Measurements from ENCODE around the gene LYST. TPM values are rescaled to one million over a fixed set of nuclear protein-coding genes. Genes with fewer than 3 reads are reported as not detected.

LYST gene
- total and polyA plus RNA-seq, 2 of the 4 experiments (the other 2 are of a cell fraction): 2.2 to 7.2 TPM

DNA sequence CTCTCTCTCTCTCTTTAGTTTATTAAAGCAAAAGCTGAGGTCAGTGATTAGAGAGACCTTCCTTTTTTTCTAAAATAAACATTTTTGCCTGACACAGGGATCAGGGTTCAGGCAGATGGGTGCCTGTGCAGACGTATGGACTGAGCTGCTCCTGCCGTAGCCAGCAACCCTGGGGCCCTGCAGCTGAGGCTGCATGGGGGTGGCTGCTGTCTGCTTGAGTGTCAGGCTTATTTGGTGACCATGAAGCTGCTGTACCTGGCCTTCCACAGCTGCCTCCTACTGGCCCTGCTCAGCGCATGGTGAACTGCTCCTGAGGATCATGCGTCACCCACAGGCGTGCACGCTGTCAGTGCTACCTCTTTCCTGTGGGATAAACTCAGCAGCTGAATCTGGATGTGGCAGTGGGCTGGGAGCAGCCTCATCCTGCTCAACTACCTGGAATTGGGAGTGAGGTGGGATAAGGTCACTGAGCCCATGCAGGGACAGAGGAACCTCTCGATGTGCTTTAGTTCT lies 252.2 kb downstream of the LYST start:
- ChIA-PET CTCF (interaction anchor here (1.0 to 1.4 kb wide), 2 partner anchors 16 to 357 kb away, joined by 4 to 5 read pairs; no protein-coding TSS in a partner anchor), POLR2A (ENCODE audit: unreplicated experiment) (interaction anchor here (0.6 kb wide), 1 partner anchor 150 kb away, joined by 3 read pairs; no protein-coding TSS in a partner anchor)
- BruUV-seq (replicated peaks): no TSS peak
- dilution Hi-C loops (cut with HindIII; ENCODE audit: low sequenced_read_pairs, unreplicated experiment): no loop called here
- no peak overlapping the region for H3K4ac ChIP-seq (ENCODE audit: low read depth, low read length)
- no peak overlapping the region for H4K91ac ChIP-seq (ENCODE audit: insufficient read depth, low read depth, low read length)
- no peak overlapping the region for H2BK5ac ChIP-seq (ENCODE audit: low read depth, low read length, poor library complexity, severe bottlenecking)
- no peak overlapping the region for H3K18ac ChIP-seq (ENCODE audit: low read depth, low read length)
- H3K27me3 ChIP-seq (ENCODE audit: control insufficient read depth, insufficient read depth, low read length): no peaks in the 10 kb centered on the region; the same call in 1 of the 2 replicates
- no peak overlapping the region for H3K23ac ChIP-seq (ENCODE audit: low read depth, low read length)
- no peak overlapping the region for H2BK15ac ChIP-seq (ENCODE audit: low read depth, low read length)
- no peak overlapping the region for H3K4me2 ChIP-seq (ENCODE audit: low read depth, low read length)
- H3K79me1 ChIP-seq (ENCODE audit: low read depth in 1 of 2, low read length in 2 of 2): no peaks in the 10 kb centered on the region
- no peak overlapping the region for H2AK5ac ChIP-seq (ENCODE audit: low read depth, low read length)
- H2BK120ac ChIP-seq (ENCODE audit: low read depth, low read length): no peak overlapping the region
- intact Hi-C loops (cut with micrococcal nuclease): no loop called here
- no peak overlapping the region for H4K8ac ChIP-seq (ENCODE audit: low read depth in 2 of 2, low read length in 2 of 2)
- H3K9me3 ChIP-seq (ENCODE audit: control insufficient read depth, insufficient read depth, low read length): no peaks in the 10 kb centered on the region
- H3K14ac ChIP-seq (replicated peaks; ENCODE audit: low read depth, low read length): no peak overlapping the region
- DNase-seq (no peak), ATAC-seq (ENCODE audit: low read depth) (no peak)
- no peak overlapping the region for H3K4me3 ChIP-seq (ENCODE audit: insufficient read depth, low read depth, low read length)
- no peak overlapping the region for H4K5ac ChIP-seq (ENCODE audit: low read depth, low read length)
- no peaks in the 10 kb centered on the region for H3K36me3 ChIP-seq (ENCODE audit: control insufficient read depth, insufficient read depth, low read length)
- no peak overlapping the region for H3K56ac ChIP-seq (ENCODE audit: extremely low read depth, insufficient read depth, low read length)
- H3K27ac ChIP-seq (ENCODE audit: insufficient read depth, low read length): no peak overlapping the region
- H4K20me1 ChIP-seq (ENCODE audit: insufficient read depth, low read length): no peaks in the 10 kb centered on the region
- no peak overlapping the region for H2AK9ac ChIP-seq (replicated peaks; ENCODE audit: low read depth, low read length, poor library complexity)
- peaks cover 7% of the 10 kb centered on the region; the same call in 1 of the 2 replicates for H3K9me1 ChIP-seq (ENCODE audit: insufficient read depth, low read length)
- no peak overlapping the region for H3K9ac ChIP-seq (ENCODE audit: low read depth, low read length)
- no peak overlapping the region for H2AFZ ChIP-seq (replicated peaks; ENCODE audit: low read length, poor library complexity)
- peaks cover 10% of the 10 kb centered on the region for H3K4me1 ChIP-seq (ENCODE audit: control insufficient read depth, insufficient read depth, low read length)
- in situ Hi-C loops (cut with MboI; ENCODE audit: low sequenced_read_pairs): no loop called here
- no peak for TF ChIP-seq POLR2A (IDR thresholded peaks at IDR 0.05; ENCODE audit: low read depth, low read length)
- TF ChIP-seq FOS (IDR thresholded peaks at IDR 0.05; ENCODE audit: low read depth, low read length): no peak
- H2BK20ac ChIP-seq (ENCODE audit: low read depth, low read length): no peak overlapping the region
- WGBS, 2 experiments (ENCODE audit: extremely low coverage in 2 of 2, insufficient read length in 1 of 2): 80% methylated on average over 1 of the region's 7 CpGs; no CpG with 5 or more reads in 1 of the 2 experiments

Measured in IMR-90 (cell line).